ENCODE data around the gene TOP1. TPM values are rescaled to one million over a fixed set of nuclear protein-coding genes. Genes with fewer than 3 reads are reported as not detected.

The TOP1 gene
- total and polyA plus RNA-seq, 9 of the 15 experiments (the other 6 are each of a cell fraction or from before 2014, with no cell fraction given), result 26.4 to 127 (median 39.6) TPM

DNA sequence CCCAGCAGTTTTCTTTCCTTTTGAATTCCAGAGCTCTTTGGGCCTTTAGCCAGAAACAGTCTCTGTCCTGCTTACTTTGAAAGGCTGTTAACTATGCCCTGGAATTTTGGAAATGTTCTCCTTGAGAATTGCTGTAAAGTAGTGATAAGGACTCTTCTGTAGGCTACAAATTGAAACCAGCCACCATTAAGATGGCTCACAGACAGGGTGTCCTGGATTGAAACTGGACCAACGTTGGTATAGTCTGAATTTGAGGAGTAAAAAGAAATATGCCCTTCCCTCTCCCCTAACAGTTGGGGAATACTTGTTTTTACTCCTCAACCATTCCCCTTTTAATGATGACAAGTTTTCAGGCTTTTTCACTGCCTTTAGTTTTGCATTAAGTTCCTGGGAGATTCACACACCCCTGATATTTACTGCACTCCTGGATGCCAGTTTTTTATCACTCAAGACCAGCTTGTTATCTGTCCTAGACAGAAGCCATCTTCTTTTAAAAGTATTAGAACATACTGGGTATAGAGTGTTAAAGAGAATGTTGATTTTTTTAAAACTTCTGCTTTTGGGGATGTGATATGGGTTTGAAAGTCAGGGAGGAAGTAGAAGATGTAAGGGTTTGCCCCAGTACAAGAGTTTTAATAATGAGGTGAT is 21.9 kb downstream of the TOP1 start (continued):
- TF ChIP-seq ZNF766 (CRISPR knock-in tag; conservative IDR thresholded peaks at IDR 0.05) (peak; percentile 67; the same call in 1 of the 2 replicates), ETV6 (IDR thresholded peaks at IDR 0.05; ENCODE audit: borderline replicate concordance in 1 of 2, low read depth in 2 of 2, low read length in 1 of 2) (peak in 1 of 2 experiments; percentile 72; a peak in 1 of 4 replicates), ETV6 (CRISPR knock-in tag; IDR thresholded peaks at IDR 0.05; ENCODE audit: borderline replicate concordance) (no peak), ILF3 (IDR thresholded peaks at IDR 0.05; ENCODE audit: borderline replicate concordance) (no peak), CBX8 (IDR thresholded peaks at IDR 0.05; ENCODE audit: borderline replicate concordance, extremely low read depth, low read depth, low read length, poor library complexity, severe bottlenecking) (no peak), SMARCE1 (IDR thresholded peaks at IDR 0.05) (peak; percentile 95), EP300 (IDR thresholded peaks at IDR 0.05; ENCODE audit: low read length) (peak; percentile 92), HDAC3 (IDR thresholded peaks at IDR 0.05; ENCODE audit: borderline replicate concordance, partially characterized antibody) (peak; percentile 78), CBFA2T2 (conservative IDR thresholded peaks at IDR 0.05) (peak; percentile 91), HMGN3 (IDR thresholded peaks at IDR 0.05; ENCODE audit: borderline replicate concordance, extremely low read depth, insufficient read length, low read depth, low read length) (peak; percentile 8), DACH1 (IDR thresholded peaks at IDR 0.05; ENCODE audit: partially characterized antibody) (peak; percentile 11), ZNF551 (CRISPR knock-in tag; IDR thresholded peaks at IDR 0.05) (no peak), RBBP5 (IDR thresholded peaks at IDR 0.05; ENCODE audit: borderline replicate concordance, insufficient read depth, low read length, poor library complexity, severe bottlenecking) (peak; percentile 80), LCOR (CRISPR knock-in tag; IDR thresholded peaks at IDR 0.05) (peak; percentile 50; the same call in 1 of the 2 replicates)
- TF ChIP-seq, protein P1, sequence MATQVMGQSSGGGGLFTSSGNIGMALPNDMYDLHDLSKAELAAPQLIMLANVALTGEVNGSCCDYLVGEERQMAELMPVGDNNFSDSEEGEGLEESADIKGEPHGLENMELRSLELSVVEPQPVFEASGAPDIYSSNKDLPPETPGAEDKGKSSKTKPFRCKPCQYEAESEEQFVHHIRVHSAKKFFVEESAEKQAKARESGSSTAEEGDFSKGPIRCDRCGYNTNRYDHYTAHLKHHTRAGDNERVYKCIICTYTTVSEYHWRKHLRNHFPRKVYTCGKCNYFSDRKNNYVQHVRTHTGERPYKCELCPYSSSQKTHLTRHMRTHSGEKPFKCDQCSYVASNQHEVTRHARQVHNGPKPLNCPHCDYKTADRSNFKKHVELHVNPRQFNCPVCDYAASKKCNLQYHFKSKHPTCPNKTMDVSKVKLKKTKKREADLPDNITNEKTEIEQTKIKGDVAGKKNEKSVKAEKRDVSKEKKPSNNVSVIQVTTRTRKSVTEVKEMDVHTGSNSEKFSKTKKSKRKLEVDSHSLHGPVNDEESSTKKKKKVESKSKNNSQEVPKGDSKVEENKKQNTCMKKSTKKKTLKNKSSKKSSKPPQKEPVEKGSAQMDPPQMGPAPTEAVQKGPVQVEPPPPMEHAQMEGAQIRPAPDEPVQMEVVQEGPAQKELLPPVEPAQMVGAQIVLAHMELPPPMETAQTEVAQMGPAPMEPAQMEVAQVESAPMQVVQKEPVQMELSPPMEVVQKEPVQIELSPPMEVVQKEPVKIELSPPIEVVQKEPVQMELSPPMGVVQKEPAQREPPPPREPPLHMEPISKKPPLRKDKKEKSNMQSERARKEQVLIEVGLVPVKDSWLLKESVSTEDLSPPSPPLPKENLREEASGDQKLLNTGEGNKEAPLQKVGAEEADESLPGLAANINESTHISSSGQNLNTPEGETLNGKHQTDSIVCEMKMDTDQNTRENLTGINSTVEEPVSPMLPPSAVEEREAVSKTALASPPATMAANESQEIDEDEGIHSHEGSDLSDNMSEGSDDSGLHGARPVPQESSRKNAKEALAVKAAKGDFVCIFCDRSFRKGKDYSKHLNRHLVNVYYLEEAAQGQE (IDR thresholded peaks at IDR 0.05; ENCODE audit: borderline replicate concordance), result peak; percentile 18; the same call in 1 of the 2 replicates
- TF ChIP-seq, protein P1 (CRISPR knock-in tag; IDR thresholded peaks at IDR 0.05; ENCODE audit: low read depth), result no peak
- TF ChIP-seq, protein P2, sequence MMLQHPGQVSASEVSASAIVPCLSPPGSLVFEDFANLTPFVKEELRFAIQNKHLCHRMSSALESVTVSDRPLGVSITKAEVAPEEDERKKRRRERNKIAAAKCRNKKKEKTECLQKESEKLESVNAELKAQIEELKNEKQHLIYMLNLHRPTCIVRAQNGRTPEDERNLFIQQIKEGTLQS (IDR thresholded peaks at IDR 0.05), result 0 out of 2 replicates have a peak, but pooled peaks have one; percentile 6
- TF ChIP-seq, protein P2 (CRISPR knock-in tag; conservative IDR thresholded peaks at IDR 0.05), result no peak
